Epithelial cell of esophagus (primary cell): ENCODE measurements around the gene TOP1.
A peak's percentile ranks its signal among the peaks of the same experiment; 100 is the strongest.

Experiments used
- DNase-seq: peaks from one replicate; pipeline ENCODE4 v3.0.0; 2010; ENCODE audit warnings: low read depth
- H3K4me3 ChIP-seq: 2 replicates; pipeline ENCODE4 v1.5.1; 2011; ENCODE audit warnings: mild to moderate bottlenecking, low read length, control low read depth
- CTCF ChIP-seq: IDR thresholded peaks from 2 replicates; pipeline ENCODE4 v1.5.1; 2011; ENCODE audit warnings: low read depth, mild to moderate bottlenecking, low read length, control low read depth, inconsistent platforms; ENCODE audit not compliant: insufficient read depth; ENCODE audit errors: missing control alignments

The TOP1 gene

GRCh38 chr20:41089555-41089954 is 60.9 kb downstream of the TOP1 start:
- TF ChIP-seq CTCF, result no peak
- DNase-seq, result no peak
- no peak overlapping the region for H3K4me3 ChIP-seq

- TF ChIP-seq CTCF, result no peak
- no peak overlapping the region for H3K4me3 ChIP-seq
- DNase-seq, result no peak
Measured at GRCh38 chr20:41091927-41092326, 63.3 kb downstream of the TOP1 start.

GRCh38 chr20:41094353-41095055 is 65.9 kb downstream of the TOP1 start:
- TF ChIP-seq CTCF, result no peak
- no peak for DNase-seq
- no peak overlapping the region for H3K4me3 ChIP-seq

GRCh38 chr20:41095110-41095969 is 66.7 kb downstream of the TOP1 start:
- peak; percentile 87 for TF ChIP-seq CTCF
- H3K4me3 ChIP-seq, result no peak overlapping the region
- peak; percentile 61 for DNase-seq

- no peak for DNase-seq
- no peak overlapping the region for H3K4me3 ChIP-seq
- no peak for TF ChIP-seq CTCF
Measured at GRCh38 chr20:41098703-41099250, 70.2 kb downstream of the TOP1 start.

GRCh38 chr20:41100001-41100480 is 71.4 kb downstream of the TOP1 start:
- TF ChIP-seq CTCF, result no peak
- no peak for DNase-seq
- H3K4me3 ChIP-seq, result no peak overlapping the region
